ENCODE data around the gene PLIN5. TPM values are rescaled to one million over a fixed set of nuclear protein-coding genes. Genes with fewer than 3 reads are reported as not detected.

PLIN5 gene
- total and polyA plus RNA-seq, 4 donors: 13.3 to 83.8 (median 56.6) TPM

GRCh38 chr19:4477034-4477801 is 57.8 kb downstream of the PLIN5 start (continued):
- TF ChIP-seq, protein P1, sequence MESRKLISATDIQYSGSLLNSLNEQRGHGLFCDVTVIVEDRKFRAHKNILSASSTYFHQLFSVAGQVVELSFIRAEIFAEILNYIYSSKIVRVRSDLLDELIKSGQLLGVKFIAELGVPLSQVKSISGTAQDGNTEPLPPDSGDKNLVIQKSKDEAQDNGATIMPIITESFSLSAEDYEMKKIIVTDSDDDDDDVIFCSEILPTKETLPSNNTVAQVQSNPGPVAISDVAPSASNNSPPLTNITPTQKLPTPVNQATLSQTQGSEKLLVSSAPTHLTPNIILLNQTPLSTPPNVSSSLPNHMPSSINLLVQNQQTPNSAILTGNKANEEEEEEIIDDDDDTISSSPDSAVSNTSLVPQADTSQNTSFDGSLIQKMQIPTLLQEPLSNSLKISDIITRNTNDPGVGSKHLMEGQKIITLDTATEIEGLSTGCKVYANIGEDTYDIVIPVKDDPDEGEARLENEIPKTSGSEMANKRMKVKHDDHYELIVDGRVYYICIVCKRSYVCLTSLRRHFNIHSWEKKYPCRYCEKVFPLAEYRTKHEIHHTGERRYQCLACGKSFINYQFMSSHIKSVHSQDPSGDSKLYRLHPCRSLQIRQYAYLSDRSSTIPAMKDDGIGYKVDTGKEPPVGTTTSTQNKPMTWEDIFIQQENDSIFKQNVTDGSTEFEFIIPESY (IDR thresholded peaks at IDR 0.05): no peak
- TF ChIP-seq RAD21 (IDR thresholded peaks at IDR 0.05): no peak
- TF ChIP-seq EGR1 (IDR thresholded peaks at IDR 0.05; ENCODE audit: low read depth in 2 of 2): no peak
- TF ChIP-seq HNF4A (conservative IDR thresholded peaks at IDR 0.05): no peak
- no peak for TF ChIP-seq FOXA1 (IDR thresholded peaks at IDR 0.05)
- no peak for TF ChIP-seq MAX (IDR thresholded peaks at IDR 0.05)

DNA sequence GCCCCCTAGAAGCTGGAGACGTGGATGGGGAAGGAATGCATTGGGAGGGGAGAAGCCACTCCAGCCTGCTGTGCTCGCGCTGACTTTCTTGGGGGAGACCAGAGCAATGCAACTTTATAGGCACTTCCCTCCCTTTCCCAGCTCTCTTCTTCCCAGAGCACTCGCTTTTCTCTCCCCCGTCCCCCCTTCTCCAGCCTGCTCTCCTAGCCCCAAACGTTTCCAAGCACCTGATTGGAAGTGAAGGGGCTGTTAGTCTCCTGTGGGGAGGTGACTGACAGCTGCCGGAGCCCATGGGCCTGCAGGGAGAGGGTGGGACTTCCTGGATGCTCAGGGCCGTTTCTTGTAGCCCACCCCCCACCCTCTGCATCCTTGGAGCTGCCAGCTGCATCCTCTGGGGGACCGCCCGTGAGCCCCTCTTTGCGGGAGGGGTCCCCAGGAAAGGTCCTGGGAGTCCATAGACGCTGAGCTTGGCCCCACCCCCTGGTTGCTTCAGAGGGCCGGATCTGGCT is 60.5 kb downstream of the PLIN5 start:
- Histone ChIP-seq H3K9ac (ENCODE audit: low read depth in 1 of 2, low read length in 2 of 2) (no peak overlapping the region), H3K27ac (ENCODE audit: low read depth in 1 of 2, low read length in 2 of 2) (no peak overlapping the region), H3K4me3 (ENCODE audit: low read depth in 1 of 3, low read length in 3 of 3) (no peak overlapping the region)

DNA sequence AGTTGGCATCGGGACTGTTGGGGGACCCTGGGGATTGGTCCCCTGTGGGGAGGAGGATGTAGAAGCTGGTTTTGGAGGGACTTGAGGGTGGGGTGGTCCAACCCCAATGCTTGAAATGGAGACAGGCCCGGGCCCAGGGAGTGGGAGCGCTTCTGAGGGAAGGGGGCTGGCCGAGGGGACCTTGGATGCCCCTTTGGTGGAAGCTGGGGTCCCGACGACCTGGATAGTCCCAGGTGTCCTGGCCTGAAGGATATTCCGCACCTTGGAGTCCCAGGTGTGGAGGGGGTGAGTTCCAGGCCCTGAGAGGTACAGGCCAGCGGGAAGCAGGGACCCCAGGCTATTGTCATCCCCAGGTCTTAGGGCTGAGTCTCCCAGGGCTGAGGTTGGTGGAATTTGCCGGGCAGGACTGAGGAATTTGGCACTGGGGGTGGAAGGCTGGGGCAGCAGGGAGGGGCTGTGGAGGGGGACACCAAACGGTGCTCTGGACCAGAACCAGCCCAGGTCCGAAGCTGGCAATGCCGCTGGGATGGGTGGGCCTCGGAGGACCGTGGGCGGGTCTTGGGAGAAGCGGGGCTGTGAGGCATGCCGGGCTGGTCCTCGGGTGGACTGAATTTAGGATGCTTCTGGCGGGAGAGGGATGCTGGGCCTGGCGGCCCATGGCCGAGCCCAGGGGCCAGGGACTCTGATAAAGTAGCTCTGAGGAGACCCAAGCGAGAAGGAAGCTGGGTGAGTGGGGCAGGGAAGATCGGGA is 61.1 kb downstream of the PLIN5 start:
- Histone ChIP-seq H3K36me3 (ENCODE audit: control insufficient read depth in 4 of 4, insufficient read depth in 3 of 4, low read depth in 1 of 4, low read length in 3 of 4) (peaks cover 5 to 11% (median 6%) of the 10 kb centered on the region in 4 donors), H3K4me3 (ENCODE audit: low read depth in 1 of 3, low read length in 3 of 3) (no peak overlapping the region), H3K27me3 (ENCODE audit: control insufficient read depth in 4 of 4, insufficient read depth in 4 of 4, low read length in 3 of 4) (no peaks in the 10 kb centered on the region), H3K9me3 (ENCODE audit: control insufficient read depth in 4 of 4, low read length in 3 of 4) (no peaks in the 10 kb centered on the region), H3K27ac (ENCODE audit: low read depth in 1 of 2, low read length in 2 of 2) (no peak overlapping the region), H3K4me1 (ENCODE audit: control insufficient read depth in 4 of 4, insufficient read depth in 4 of 4, low read length in 3 of 4) (peaks cover 4 to 19% (median 12%) of the 10 kb centered on the region in 4 donors), H3K9ac (ENCODE audit: low read depth in 1 of 2, low read length in 2 of 2) (no peak overlapping the region)
- TF ChIP-seq HNF4A (conservative IDR thresholded peaks at IDR 0.05) (no peak), TAF1 (conservative IDR thresholded peaks at IDR 0.05) (no peak), SP1 (IDR thresholded peaks at IDR 0.05) (no peak), NR2F2 (IDR thresholded peaks at IDR 0.05) (no peak), RXRA (IDR thresholded peaks at IDR 0.05) (no peak), EGR1 (IDR thresholded peaks at IDR 0.05; ENCODE audit: low read depth in 2 of 2) (no peak), JUND (IDR thresholded peaks at IDR 0.05) (no peak), FOXA2 (IDR thresholded peaks at IDR 0.05) (no peak), RAD21 (IDR thresholded peaks at IDR 0.05) (no peak), MAX (IDR thresholded peaks at IDR 0.05) (no peak), GABPA (IDR thresholded peaks at IDR 0.05 in 1 of 2, conservative IDR thresholded peaks at IDR 0.05 in 1 of 2) (no peak), HNF4G (IDR thresholded peaks at IDR 0.05) (no peak), YY1 (IDR thresholded peaks at IDR 0.05) (no peak)
- TF ChIP-seq, protein P2, sequence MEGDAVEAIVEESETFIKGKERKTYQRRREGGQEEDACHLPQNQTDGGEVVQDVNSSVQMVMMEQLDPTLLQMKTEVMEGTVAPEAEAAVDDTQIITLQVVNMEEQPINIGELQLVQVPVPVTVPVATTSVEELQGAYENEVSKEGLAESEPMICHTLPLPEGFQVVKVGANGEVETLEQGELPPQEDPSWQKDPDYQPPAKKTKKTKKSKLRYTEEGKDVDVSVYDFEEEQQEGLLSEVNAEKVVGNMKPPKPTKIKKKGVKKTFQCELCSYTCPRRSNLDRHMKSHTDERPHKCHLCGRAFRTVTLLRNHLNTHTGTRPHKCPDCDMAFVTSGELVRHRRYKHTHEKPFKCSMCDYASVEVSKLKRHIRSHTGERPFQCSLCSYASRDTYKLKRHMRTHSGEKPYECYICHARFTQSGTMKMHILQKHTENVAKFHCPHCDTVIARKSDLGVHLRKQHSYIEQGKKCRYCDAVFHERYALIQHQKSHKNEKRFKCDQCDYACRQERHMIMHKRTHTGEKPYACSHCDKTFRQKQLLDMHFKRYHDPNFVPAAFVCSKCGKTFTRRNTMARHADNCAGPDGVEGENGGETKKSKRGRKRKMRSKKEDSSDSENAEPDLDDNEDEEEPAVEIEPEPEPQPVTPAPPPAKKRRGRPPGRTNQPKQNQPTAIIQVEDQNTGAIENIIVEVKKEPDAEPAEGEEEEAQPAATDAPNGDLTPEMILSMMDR (IDR thresholded peaks at IDR 0.05; ENCODE audit: low read depth, low read length, missing input control): no peak
- TF ChIP-seq, protein P3, sequence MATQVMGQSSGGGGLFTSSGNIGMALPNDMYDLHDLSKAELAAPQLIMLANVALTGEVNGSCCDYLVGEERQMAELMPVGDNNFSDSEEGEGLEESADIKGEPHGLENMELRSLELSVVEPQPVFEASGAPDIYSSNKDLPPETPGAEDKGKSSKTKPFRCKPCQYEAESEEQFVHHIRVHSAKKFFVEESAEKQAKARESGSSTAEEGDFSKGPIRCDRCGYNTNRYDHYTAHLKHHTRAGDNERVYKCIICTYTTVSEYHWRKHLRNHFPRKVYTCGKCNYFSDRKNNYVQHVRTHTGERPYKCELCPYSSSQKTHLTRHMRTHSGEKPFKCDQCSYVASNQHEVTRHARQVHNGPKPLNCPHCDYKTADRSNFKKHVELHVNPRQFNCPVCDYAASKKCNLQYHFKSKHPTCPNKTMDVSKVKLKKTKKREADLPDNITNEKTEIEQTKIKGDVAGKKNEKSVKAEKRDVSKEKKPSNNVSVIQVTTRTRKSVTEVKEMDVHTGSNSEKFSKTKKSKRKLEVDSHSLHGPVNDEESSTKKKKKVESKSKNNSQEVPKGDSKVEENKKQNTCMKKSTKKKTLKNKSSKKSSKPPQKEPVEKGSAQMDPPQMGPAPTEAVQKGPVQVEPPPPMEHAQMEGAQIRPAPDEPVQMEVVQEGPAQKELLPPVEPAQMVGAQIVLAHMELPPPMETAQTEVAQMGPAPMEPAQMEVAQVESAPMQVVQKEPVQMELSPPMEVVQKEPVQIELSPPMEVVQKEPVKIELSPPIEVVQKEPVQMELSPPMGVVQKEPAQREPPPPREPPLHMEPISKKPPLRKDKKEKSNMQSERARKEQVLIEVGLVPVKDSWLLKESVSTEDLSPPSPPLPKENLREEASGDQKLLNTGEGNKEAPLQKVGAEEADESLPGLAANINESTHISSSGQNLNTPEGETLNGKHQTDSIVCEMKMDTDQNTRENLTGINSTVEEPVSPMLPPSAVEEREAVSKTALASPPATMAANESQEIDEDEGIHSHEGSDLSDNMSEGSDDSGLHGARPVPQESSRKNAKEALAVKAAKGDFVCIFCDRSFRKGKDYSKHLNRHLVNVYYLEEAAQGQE (IDR thresholded peaks at IDR 0.05): no peak
- TF ChIP-seq, protein P4, sequence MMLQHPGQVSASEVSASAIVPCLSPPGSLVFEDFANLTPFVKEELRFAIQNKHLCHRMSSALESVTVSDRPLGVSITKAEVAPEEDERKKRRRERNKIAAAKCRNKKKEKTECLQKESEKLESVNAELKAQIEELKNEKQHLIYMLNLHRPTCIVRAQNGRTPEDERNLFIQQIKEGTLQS (IDR thresholded peaks at IDR 0.05): no peak
- 67% methylated on average over 23 of the region's 23 CpGs for WGBS
- peak; percentile 31 for DNase-seq (ENCODE audit: low spot score)

More for the DNA sequence above, 60.5 kb downstream of the PLIN5 start:
- peaks cover 5 to 11% (median 6%) of the 10 kb centered on the region in 4 donors for H3K36me3 ChIP-seq (ENCODE audit: control insufficient read depth in 4 of 4, insufficient read depth in 3 of 4, low read depth in 1 of 4, low read length in 3 of 4)
- WGBS: 58% methylated on average over 13 of the region's 13 CpGs
- TF ChIP-seq HNF4G (IDR thresholded peaks at IDR 0.05): no peak
- no peaks in the 10 kb centered on the region for H3K9me3 ChIP-seq (ENCODE audit: control insufficient read depth in 4 of 4, low read length in 3 of 4)
- no peaks in the 10 kb centered on the region for H3K27me3 ChIP-seq (ENCODE audit: control insufficient read depth in 4 of 4, insufficient read depth in 4 of 4, low read length in 3 of 4)
- peaks cover 4 to 19% (median 12%) of the 10 kb centered on the region in 4 donors for H3K4me1 ChIP-seq (ENCODE audit: control insufficient read depth in 4 of 4, insufficient read depth in 4 of 4, low read length in 3 of 4)
- peak; percentile 33 for DNase-seq (ENCODE audit: low spot score)

Data from liver (tissue), 9 donors.